Activated CD8-positive, alpha-beta memory T cell treated with anti-CD3 and anti-CD28 coated beads, Interleukin-2, amount 50 U/mL, for 1 hour (primary cell): ENCODE data around the gene SBDS.

Experiments used
- DNase-seq: peaks from one replicate; pipeline ENCODE4 v3.0.0-alpha.2; 2020; ENCODE audit errors: extremely low read depth

The SBDS gene

DNA sequence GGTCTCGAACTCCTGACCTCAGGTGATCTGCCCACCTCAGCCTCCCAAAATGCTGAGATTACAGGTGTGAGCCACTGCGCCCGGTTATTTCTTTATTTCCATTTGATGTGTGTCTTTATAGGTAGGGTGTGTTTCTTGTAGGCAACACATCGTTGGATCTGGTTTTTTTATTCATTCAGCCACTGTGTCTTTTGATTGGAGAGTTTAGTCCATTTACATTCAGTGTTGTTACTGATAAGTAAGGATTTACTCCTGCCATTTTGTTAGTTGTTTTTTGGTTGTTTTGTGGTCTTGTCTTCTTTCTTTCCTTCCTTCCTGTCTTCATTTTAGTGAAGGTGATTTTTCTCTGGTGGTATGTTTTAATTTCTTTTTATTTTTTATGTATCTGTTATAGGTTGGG, 57.4 kb downstream of the SBDS start:
- DNase-seq, result no peak
